Gastrocnemius medialis (tissue), 4 donors: ENCODE measurements around the gene TRAPPC2.

Source experiments
- POLR2A ChIP-seq, 2 donors: fragments of 450-650 bp; IDR thresholded peaks; one replicate each; pipeline ENCODE4 v1.6.1; 2017; ENCODE audit warnings: antibody characterized with exemption in 2 of 2, mild to moderate bottlenecking in 2 of 2, moderate library complexity in 2 of 2
- TF ChIP-seq, protein P1 (sequence below), 5 experiments: fragments of 450-650 bp in 3 of 5; fragments of 200-600 bp in 2 of 5; sonication (generic) in 2 of 5; IDR thresholded peaks in 4 of 5; conservative IDR thresholded peaks in 1 of 5; 1 replicate in 4 of 5; 2 replicates in 1 of 5; pipeline ENCODE4 v1.5.1; 2016 to 2019; ENCODE audit warnings: antibody characterized with exemption in 5 of 5, mild to moderate bottlenecking in 3 of 5, moderate library complexity in 3 of 5

DNA sequence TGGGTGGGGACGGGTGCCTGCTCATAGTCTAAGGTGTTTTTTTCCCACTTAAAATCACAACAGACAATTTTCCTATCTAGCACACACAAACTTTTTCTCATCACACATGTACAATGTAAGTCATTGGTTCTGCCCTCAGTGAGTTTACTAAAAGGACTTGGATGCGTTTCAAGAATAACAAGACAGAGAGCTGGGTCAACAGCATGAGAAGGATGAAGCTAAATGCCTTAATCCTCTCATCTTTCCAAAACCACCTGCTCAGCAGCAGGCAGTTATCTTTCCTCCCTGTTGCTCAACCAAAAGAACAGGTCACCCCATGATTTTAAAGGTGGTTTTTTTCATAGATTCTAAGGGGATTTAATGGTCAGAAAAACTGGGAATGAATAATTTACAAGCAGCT lies 40.3 kb upstream of the TRAPPC2 start:
- TF ChIP-seq, protein P1, sequence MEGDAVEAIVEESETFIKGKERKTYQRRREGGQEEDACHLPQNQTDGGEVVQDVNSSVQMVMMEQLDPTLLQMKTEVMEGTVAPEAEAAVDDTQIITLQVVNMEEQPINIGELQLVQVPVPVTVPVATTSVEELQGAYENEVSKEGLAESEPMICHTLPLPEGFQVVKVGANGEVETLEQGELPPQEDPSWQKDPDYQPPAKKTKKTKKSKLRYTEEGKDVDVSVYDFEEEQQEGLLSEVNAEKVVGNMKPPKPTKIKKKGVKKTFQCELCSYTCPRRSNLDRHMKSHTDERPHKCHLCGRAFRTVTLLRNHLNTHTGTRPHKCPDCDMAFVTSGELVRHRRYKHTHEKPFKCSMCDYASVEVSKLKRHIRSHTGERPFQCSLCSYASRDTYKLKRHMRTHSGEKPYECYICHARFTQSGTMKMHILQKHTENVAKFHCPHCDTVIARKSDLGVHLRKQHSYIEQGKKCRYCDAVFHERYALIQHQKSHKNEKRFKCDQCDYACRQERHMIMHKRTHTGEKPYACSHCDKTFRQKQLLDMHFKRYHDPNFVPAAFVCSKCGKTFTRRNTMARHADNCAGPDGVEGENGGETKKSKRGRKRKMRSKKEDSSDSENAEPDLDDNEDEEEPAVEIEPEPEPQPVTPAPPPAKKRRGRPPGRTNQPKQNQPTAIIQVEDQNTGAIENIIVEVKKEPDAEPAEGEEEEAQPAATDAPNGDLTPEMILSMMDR (IDR thresholded peaks at IDR 0.05 in 4 of 5, conservative IDR thresholded peaks at IDR 0.05 in 1 of 5) = no peak
- no peak for TF ChIP-seq POLR2A (IDR thresholded peaks at IDR 0.05)
